ENCODE measurements around the gene IL10RB.

- TF ChIP-seq POLR2A (IDR thresholded peaks at IDR 0.05) (no peak), POLR2AphosphoS5 (IDR thresholded peaks at IDR 0.05) (no peak)
- TF ChIP-seq, protein P1, sequence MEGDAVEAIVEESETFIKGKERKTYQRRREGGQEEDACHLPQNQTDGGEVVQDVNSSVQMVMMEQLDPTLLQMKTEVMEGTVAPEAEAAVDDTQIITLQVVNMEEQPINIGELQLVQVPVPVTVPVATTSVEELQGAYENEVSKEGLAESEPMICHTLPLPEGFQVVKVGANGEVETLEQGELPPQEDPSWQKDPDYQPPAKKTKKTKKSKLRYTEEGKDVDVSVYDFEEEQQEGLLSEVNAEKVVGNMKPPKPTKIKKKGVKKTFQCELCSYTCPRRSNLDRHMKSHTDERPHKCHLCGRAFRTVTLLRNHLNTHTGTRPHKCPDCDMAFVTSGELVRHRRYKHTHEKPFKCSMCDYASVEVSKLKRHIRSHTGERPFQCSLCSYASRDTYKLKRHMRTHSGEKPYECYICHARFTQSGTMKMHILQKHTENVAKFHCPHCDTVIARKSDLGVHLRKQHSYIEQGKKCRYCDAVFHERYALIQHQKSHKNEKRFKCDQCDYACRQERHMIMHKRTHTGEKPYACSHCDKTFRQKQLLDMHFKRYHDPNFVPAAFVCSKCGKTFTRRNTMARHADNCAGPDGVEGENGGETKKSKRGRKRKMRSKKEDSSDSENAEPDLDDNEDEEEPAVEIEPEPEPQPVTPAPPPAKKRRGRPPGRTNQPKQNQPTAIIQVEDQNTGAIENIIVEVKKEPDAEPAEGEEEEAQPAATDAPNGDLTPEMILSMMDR (IDR thresholded peaks at IDR 0.05 in 8 of 11, conservative IDR thresholded peaks at IDR 0.05 in 3 of 11), result no peak
These were observed 39.1 kb downstream of the IL10RB start for GRCh38 chr21:33305344-33305671.

Data from spleen (tissue), 7 donors.